Mesodermal cell (in vitro differentiated cells): Measurements from ENCODE around the gene SAMD8.
"Not testable (repeated sequence)": the region's sequence is repeated elsewhere in the genome, so short reads cannot be mapped to it uniquely, and the experiment has no call there.

Experiments used
- H3K27ac ChIP-seq: 2 replicates; pipeline ENCODE4 v1.7.0; 2013; ENCODE audit warnings: mild to moderate bottlenecking, low read depth, low read length, moderate library complexity; ENCODE audit not compliant: severe bottlenecking
- H3K36me3 ChIP-seq: 2 replicates; pipeline ENCODE4 v1.7.1; 2013; ENCODE audit warnings: mild to moderate bottlenecking, low read length, moderate library complexity; ENCODE audit not compliant: control insufficient read depth, insufficient read depth
- H3K4me1 ChIP-seq: one replicate; pipeline ENCODE4 v1.7.1; 2013; ENCODE audit warnings: mild to moderate bottlenecking, low read length; ENCODE audit not compliant: insufficient read depth, control insufficient read depth, poor library complexity, severe bottlenecking
- H3K4me3 ChIP-seq: 2 replicates; pipeline ENCODE4 v1.7.0; 2013; ENCODE audit warnings: low read length, control low read depth, mild to moderate bottlenecking; ENCODE audit not compliant: insufficient read depth, poor library complexity, severe bottlenecking; ENCODE audit errors: extremely low read depth
- H3K9me3 ChIP-seq: 2 replicates; pipeline ENCODE4 v1.7.1; 2013; ENCODE audit warnings: mild to moderate bottlenecking, low read length, moderate library complexity; ENCODE audit not compliant: control insufficient read depth
- WGBS, 2 experiments: methylation state at CpG; one replicate each; pipeline ENCODE4 v1.1.5; 2013; ENCODE audit warnings: missing lambda C conversion rate in 2 of 2; ENCODE audit not compliant: insufficient coverage in 2 of 2; 5-methylcytosine and 5-hydroxymethylcytosine counted together

Gene SAMD8

GRCh38 chr10:75123088-75123682, 11.7 kb downstream of the SAMD8 start:
- Histone ChIP-seq H3K9me3 (no peaks in the 10 kb centered on the region), H3K4me3 (no peak overlapping the region), H3K36me3 (peaks cover 10% of the 10 kb centered on the region), H3K4me1 (peaks cover 7% of the 10 kb centered on the region), H3K27ac (no peak overlapping the region)
- WGBS, 2 experiments: 97 to 100% methylated on average over 1 to 3 of the region's 4 CpGs

- peaks cover 7% of the 10 kb centered on the region for H3K4me1 ChIP-seq
- no peak overlapping the region for H3K4me3 ChIP-seq
- no peak overlapping the region for H3K27ac ChIP-seq
- no peaks in the 10 kb centered on the region for H3K9me3 ChIP-seq
- H3K36me3 ChIP-seq: peaks cover 9% of the 10 kb centered on the region
- no CpG with 5 or more reads among the region's 2 CpGs for WGBS, 2 experiments
These were observed 14.8 kb downstream of the SAMD8 start for GRCh38 chr10:75126277-75126676.

GRCh38 chr10:75127471-75127870, 16.0 kb downstream of the SAMD8 start:
- Histone ChIP-seq H3K27ac (peak overlapping the region; percentile 53), H3K4me1 (peaks cover 7% of the 10 kb centered on the region), H3K4me3 (no peak overlapping the region), H3K36me3 (peaks cover 7% of the 10 kb centered on the region), H3K9me3 (no peaks in the 10 kb centered on the region)
- WGBS, 2 experiments: 100% methylated on average over 1 of the region's 2 CpGs; no CpG with 5 or more reads in 1 of the 2 experiments

GRCh38 chr10:75128985-75129384, 17.5 kb downstream of the SAMD8 start:
- not testable (repeated sequence) for H3K4me1 ChIP-seq, H3K36me3 ChIP-seq, H3K9me3 ChIP-seq, H3K4me3 ChIP-seq, H3K27ac ChIP-seq
- WGBS, 2 experiments: 82% methylated on average over 1 of the region's 1 CpG; no CpG with 5 or more reads in 1 of the 2 experiments

- Histone ChIP-seq H3K4me1 (peaks cover 7% of the 10 kb centered on the region), H3K27ac (no peak overlapping the region), H3K4me3 (no peak overlapping the region), H3K36me3 (peaks cover 4% of the 10 kb centered on the region), H3K9me3 (no peaks in the 10 kb centered on the region)
- no CpG with 5 or more reads among the region's 1 CpG for WGBS, 2 experiments
These were observed 18.1 kb downstream of the SAMD8 start for GRCh38 chr10:75129537-75129936.

- not testable (repeated sequence) for H3K4me3 ChIP-seq, H3K9me3 ChIP-seq, H3K27ac ChIP-seq, H3K36me3 ChIP-seq
- H3K4me1 ChIP-seq: peaks cover 12% of the 10 kb centered on the region
- 100% methylated on average over 1 of the region's 3 CpGs; no CpG with 5 or more reads in 1 of the 2 experiments for WGBS, 2 experiments
These were observed 22.2 kb downstream of the SAMD8 start for GRCh38 chr10:75133701-75134100.

- Histone ChIP-seq H3K4me1 (peaks cover 13% of the 10 kb centered on the region), H3K4me3 (no peak overlapping the region), H3K9me3 (no peaks in the 10 kb centered on the region), H3K27ac (no peak overlapping the region), H3K36me3 (peaks cover 4% of the 10 kb centered on the region)
- no CpG with 5 or more reads among the region's 1 CpG for WGBS, 2 experiments
These were observed 24.9 kb downstream of the SAMD8 start for GRCh38 chr10:75136346-75136745.

GRCh38 chr10:75137533-75138438, 26.3 kb downstream of the SAMD8 start:
- H3K27ac ChIP-seq: no peak overlapping the region
- peaks cover 13% of the 10 kb centered on the region for H3K4me1 ChIP-seq
- H3K4me3 ChIP-seq: no peak overlapping the region
- H3K9me3 ChIP-seq: no peaks in the 10 kb centered on the region
- peaks cover 4% of the 10 kb centered on the region for H3K36me3 ChIP-seq
- WGBS, 2 experiments: 38 to 55% methylated on average over 2 of the region's 3 CpGs

- peaks cover 13% of the 10 kb centered on the region for H3K4me1 ChIP-seq
- 80 to 83% methylated on average over 1 of the region's 4 CpGs for WGBS, 2 experiments
- H3K36me3 ChIP-seq: no peaks in the 10 kb centered on the region
- no peaks in the 10 kb centered on the region for H3K9me3 ChIP-seq
- H3K27ac ChIP-seq: no peak overlapping the region
- no peak overlapping the region for H3K4me3 ChIP-seq
These were observed 28.8 kb downstream of the SAMD8 start for GRCh38 chr10:75140246-75140645.

GRCh38 chr10:75143353-75143752, 31.9 kb downstream of the SAMD8 start:
- Histone ChIP-seq H3K27ac (no peak overlapping the region), H3K4me3 (no peak overlapping the region), H3K36me3 (no peaks in the 10 kb centered on the region), H3K4me1 (peaks cover 3% of the 10 kb centered on the region), H3K9me3 (no peaks in the 10 kb centered on the region)
- WGBS, 2 experiments: no CpG with 5 or more reads among the region's 1 CpG

GRCh38 chr10:75145590-75145989, 34.1 kb downstream of the SAMD8 start:
- H3K4me3 ChIP-seq: no peak overlapping the region
- 100% methylated on average over 1 of the region's 1 CpG for WGBS, 2 experiments

More at GRCh38 chr10:75145590-75145989, 34.1 kb downstream of the SAMD8 start:
- Histone ChIP-seq H3K27ac (no peak overlapping the region), H3K9me3 (no peaks in the 10 kb centered on the region), H3K36me3 (peaks cover 7% of the 10 kb centered on the region), H3K4me1 (no peaks in the 10 kb centered on the region)
